ENCODE measurements around the gene B9D2. TPM values are rescaled to one million over a fixed set of nuclear protein-coding genes. Genes with fewer than 3 reads are reported as not detected.

The B9D2 gene
- 22.7 to 35.3 TPM (median 29.5 TPM) in 5 replicates for total RNA-seq (2022; extraction: Qiagen RNA extraction; ENCODE audit: low read depth)

DNA sequence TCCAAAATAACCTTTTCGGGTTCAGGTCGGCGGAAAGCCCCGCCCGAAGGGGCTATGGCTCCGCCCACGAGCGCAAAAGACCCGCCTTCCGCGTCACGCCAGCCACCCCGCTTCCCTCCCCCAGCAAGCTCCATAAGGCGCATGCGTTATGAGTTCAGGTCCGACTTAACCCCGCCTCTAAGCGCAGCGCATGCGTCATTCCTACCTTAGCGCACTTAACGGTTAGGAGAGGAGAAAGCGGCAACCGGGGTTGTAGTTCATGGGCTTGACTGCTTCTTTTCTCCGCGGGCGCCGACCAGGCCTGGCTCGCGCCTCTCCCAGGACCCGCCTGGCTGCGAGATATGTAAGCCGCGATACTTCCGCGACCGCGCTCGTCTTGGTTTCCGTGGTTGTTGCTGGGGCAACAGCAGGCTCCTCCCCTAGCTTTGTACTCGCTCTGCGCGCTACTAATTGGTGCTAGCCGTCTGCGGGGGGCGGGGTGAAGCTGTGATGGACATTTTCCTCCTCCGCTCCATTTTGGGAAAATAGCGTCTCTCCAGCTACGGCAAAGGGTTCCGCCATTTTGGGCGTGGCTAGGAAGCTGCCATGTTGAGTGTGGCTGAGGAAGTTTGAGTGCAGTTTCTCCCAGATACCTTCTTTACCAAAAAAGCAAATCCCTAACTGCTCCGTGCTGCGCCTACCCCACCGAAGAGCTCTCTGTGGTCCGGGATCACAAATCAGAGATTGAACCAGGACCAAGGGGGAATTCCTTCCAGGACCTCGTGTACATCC, at the start of gene B9D2:
B9D2 (minus strand) TSS at position 397 of the 771 bp plus-strand sequence. CDS start 630 bp downstream, outside the sequence.

DNA sequence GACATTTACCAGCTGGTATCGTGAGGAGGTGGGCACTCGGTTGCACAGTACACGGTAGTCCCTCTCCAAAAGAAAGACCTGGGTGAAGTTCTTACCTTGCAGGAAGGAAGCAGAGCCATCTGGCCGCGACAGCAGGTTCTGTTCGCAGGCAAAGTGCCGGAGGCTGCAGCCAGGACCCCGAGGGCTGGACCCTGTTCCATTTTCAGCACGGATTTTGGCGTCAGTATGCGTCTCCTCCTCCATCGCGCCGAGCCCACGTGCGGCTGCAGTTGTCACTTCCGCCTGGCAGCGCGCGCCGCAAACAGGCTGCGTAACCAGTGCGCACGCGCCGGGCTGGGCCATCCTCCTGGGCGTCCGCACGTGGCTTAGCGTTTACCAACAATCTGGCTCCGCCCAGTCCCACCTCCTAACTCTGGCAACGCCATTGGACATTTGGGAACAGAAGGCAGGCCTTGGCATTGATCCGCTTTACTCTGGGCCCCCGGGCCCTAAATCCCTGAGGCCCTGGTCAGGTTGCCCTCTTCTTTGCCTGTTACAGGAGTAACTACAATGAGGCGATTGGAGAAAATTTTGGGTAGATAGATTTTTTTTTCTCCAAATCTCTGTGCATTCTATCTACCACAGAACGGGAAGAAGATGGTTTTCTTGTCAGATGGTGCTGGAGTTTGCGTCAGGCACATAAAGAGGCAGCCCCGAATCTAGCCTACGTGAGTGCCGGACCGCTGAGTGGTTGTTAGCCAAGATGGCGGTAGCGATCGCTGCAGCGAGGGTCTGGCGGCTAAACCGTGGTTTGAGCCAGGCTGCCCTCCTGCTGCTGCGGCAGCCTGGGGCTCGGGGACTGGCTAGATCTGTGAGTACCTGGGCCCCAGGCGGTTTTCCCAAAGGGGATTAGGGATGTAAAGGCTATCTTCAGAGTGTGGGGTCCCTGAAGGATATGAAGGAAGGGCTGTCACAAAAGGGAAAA, 33.4 kb upstream of the B9D2 start, which contains the start of the genes BCKDHA and EXOSC5:
BCKDHA (plus strand) TSS at position 733 of the 964 bp plus-strand sequence; CDS start at position 743, 10 bp downstream.
EXOSC5 (minus strand) TSS at position 274 of the 964 bp plus-strand sequence; CDS start at position 243, 31 bp downstream.

DNA sequence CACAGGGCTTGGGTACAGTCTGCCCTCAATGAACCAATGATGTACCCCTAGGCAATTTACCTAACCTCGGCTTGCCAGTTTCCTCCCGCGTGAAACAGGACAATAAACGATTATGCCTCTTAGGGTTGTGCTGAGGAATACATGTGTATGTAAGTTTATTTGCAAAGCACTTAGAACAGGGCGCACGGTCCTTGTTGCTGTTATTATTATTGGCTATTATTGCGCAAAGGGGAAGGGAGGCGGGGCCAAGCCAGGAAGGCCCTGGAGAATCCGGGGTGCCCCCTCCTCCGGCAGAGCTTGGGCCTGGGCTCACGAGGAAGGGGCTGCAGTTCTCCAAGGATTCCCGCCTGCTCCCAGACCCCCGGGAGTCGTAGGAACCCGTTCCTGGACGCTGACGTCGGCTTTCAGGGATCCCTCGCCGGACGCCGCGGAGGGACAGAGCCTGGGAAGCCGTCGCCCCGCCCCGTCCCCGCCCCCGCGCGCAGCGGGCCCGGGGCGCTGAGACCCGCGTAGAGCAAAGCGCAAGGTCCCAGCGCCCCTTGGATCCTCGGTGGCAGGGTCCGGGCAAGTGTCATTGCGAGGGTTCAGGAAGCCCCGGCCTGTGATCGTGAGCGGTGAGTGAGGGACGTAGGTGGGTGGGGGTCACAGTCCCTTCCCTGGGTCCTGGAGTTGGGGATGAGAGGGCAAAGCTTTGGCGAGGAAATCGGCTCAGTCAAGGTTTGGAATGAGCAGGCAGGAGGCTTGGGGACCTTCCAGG, 12.5 kb upstream of the B9D2 start, which contains the start of gene TMEM91:
TMEM91 (plus strand) TSS at position 293 of the 757 bp plus-strand sequence. CDS start 1,777 bp downstream, outside the sequence.

GRCh38 chr19:41353466-41354342, 10.2 kb downstream of the B9D2 start, which contains the start of gene TGFB1:
TSS of gene TGFB1 (minus strand) at chr19:41353922. CDS start at chr19:41353044, 878 bp downstream.

DNA sequence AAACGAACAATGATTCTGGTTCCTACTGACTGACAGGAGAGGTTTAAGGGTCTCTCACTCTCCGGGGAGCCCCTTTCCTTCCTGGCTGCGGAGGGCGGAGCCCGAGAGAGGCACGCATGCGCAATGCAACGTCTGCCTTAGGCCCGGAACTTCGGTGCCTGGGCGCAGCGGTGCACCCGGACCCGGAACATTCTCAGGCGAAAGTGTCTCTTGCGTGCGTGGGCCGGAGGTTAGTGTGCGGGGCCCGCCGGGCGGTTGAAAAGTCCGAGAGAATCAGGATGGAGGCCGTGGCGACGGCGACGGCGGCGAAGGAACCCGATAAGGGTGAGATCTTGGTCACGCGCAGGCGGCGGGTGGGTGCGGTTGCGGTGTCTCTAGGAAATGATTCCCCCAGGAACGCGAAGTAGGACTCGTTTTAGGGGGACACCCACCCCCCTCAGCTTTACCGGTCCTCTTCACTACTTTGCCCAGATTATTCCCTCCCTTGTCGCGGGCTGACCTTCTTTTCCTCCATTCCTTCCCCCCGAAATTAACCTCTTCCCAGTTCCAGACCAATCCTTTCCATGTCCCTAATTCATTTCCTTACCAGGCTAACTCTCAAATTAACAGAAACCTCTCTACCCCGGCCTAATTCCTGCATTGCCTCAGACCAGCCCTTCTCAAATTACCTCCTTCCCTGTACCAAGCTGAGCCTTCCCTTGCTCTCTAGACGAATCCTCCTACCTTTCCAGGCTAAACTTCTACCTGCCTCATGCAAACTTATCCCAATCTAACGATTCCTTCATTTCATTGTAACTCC, 53.7 kb downstream of the B9D2 start, which contains the start of gene CCDC97:
CCDC97 (plus strand) TSS at position 140 of the 799 bp plus-strand sequence; CDS start at position 279, 139 bp downstream.

Other genes starting within 250 kb of the B9D2 start
- gene CYP2F1, start 249.7 kb downstream of the B9D2 start, total RNA-seq (2022; extraction: Qiagen RNA extraction; ENCODE audit: low read depth): not detected in 5 replicates
- gene CYP2S1, start 170.9 kb downstream of the B9D2 start, total RNA-seq (2022; extraction: Qiagen RNA extraction; ENCODE audit: low read depth): 16.4 to 27.1 TPM (median 24.1 TPM) in 5 replicates
- 97.4 to 134 TPM (median 119 TPM) in 5 replicates for gene AXL, start 144.9 kb downstream of the B9D2 start, total RNA-seq (2022; extraction: Qiagen RNA extraction; ENCODE audit: low read depth)
- gene HNRNPUL1, start 99.8 kb downstream of the B9D2 start, total RNA-seq (2022; extraction: Qiagen RNA extraction; ENCODE audit: low read depth): 302 to 342 TPM (median 315 TPM) in 5 replicates
- gene CCDC97, start 54.0 kb downstream of the B9D2 start, total RNA-seq (2022; extraction: Qiagen RNA extraction; ENCODE audit: low read depth): 27.6 to 48.1 TPM (median 43.8 TPM) in 5 replicates
- gene TGFB1, start 10.2 kb downstream of the B9D2 start, total RNA-seq (2022; extraction: Qiagen RNA extraction; ENCODE audit: low read depth): 110 to 153 TPM (median 149 TPM) in 5 replicates
- gene TMEM91, start 12.4 kb upstream of the B9D2 start, total RNA-seq (2022; extraction: Qiagen RNA extraction; ENCODE audit: low read depth): 2.5 to 5.4 TPM (median 4.8 TPM) in 5 replicates
- gene EXOSC5, start 33.2 kb upstream of the B9D2 start, total RNA-seq (2022; extraction: Qiagen RNA extraction; ENCODE audit: low read depth): 64.5 to 99.5 TPM (median 88.6 TPM) in 5 replicates
- gene BCKDHA, start 33.7 kb upstream of the B9D2 start, total RNA-seq (2022; extraction: Qiagen RNA extraction; ENCODE audit: low read depth): 36.9 to 45.2 TPM (median 40.6 TPM) in 5 replicates
- 0.08 to 0.14 TPM (median 0.12 TPM) in 3 of 5 replicates, not detected in the others for gene B3GNT8, start 63.2 kb upstream of the B9D2 start, total RNA-seq (2022; extraction: Qiagen RNA extraction; ENCODE audit: low read depth)
- 103 to 114 TPM (median 109 TPM) in 5 replicates for gene DMAC2, start 75.8 kb upstream of the B9D2 start, total RNA-seq (2022; extraction: Qiagen RNA extraction; ENCODE audit: low read depth)
- gene ERICH4, start 79.0 kb upstream of the B9D2 start, total RNA-seq (2022; extraction: Qiagen RNA extraction; ENCODE audit: low read depth): not detected in 5 replicates
- not detected in 5 replicates for gene CEACAM21, start 212.0 kb upstream of the B9D2 start, total RNA-seq (2022; extraction: Qiagen RNA extraction; ENCODE audit: low read depth)